Right ventricle myocardium superior (tissue), 1 donor: ENCODE data around the gene ZNF48. TPM values are rescaled to one million over a fixed set of nuclear protein-coding genes. Genes with fewer than 3 reads are reported as not detected.

Experiments
- ATAC-seq: fragments of 200-7000 bp; cut with Tn5 transposase; one replicate; pipeline ENCODE4 v1.9.1; 2020; ENCODE audit warnings: mild to moderate bottlenecking; ENCODE audit not compliant: poor library complexity
- DNase-seq: peaks from one replicate; pipeline ENCODE4 v3.0.0-alpha.2; 2020
- intact Hi-C: fragments of 100-400 bp; cut with DNase I; formaldehyde crosslinking; loops from one replicate; pipeline ENCODE4 v1.11.2; 2022
- total RNA-seq: library from RNA; stranded (reverse); fragmentation: NEBNext Ultra II Directional; extraction: Animal tissue kit (Norgen Biotek cat#: 25700); gene quantifications from one replicate; pipeline ENCODE4 v1.2.1, GENCODE V29; 2021
- donor health status: DM: no; HTN: yes; CAD: no; lungs with severe emphysema.

The ZNF48 gene
- total RNA-seq, 1 donor from 2014 or later, result 5.1 TPM

DNA sequence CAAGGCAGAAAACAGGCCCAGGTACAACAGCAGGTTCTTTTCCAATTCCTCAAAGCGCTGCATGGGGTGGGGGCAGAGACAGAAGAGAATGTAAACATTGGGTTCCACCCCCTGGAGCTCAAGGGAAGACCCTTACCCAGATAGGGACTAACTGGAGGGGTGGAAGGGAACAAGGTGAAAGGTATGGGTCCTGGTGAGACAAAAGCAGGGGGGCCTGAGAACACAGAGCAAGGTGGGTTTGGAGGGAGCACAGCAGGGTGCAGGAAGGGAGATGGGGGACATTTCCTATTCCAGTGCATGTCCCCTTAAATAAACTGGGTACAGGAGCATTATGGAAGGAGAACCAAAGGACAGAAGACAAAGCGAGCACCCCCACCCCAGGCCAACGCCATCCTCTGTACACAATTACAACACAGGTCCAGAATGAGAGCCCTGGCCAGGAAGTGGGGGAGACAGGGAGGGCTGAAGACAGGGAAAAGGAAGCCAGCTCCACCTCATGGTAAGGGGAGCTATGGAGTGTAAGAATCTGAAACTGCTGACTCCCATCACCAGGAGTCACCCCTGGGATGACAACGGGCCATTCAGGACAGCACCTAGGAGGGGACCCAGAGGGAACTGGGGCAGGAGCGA is 38.0 kb upstream of the ZNF48 start:
- DNase-seq, result peak; percentile 18
- intact Hi-C loops, result loop anchor here (10.0 kb wide), 1 partner anchor 48 kb away; the partner anchor contains the start of gene ZNF771

DNA sequence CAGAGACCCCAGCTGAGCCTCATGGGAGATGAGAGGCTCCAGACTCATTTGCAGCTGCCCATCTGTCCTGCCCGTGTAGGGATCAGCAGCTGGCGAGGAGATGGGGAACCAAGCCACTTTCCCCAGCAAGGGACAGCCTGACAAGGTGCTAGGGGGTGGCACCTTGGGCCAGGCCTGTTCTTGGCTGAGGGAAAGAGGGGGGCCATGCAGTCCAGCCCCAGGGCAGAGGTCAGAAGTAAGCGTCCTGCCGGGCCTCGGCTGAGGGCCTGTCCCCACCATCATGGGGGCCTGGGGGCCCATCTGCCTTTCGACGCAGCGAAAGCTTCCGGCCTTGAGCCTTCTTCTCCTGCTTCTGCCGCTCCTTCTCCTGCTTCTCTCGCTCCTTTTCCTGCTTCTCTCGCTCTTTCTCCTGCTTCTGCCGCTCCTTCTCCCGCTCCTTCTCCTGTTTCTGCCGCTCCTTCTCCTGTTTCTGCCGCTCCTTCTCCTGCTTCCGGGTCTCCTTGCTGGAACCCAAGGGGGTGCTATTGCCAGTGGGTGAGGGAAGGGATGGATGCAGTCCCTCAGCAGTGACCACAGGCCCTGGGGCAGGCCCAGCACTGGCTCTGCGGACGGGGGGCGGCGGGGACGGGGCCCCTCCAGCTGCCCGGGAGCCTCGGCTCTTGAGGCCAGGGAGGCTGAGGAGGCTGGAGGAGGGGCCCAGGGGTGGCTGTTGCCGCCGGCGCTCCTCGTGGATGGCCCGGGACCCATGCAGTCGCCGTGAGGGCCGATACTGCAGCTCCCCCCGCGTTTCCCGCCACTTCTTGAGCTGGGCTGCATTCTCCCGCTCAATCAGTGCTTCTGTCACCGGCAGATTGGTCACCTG is 37.3 kb upstream of the ZNF48 start:
- intact Hi-C loops, result loop anchor here (10.0 kb wide), 1 partner anchor 47 kb away; the partner anchor contains the start of gene ZNF771
- ATAC-seq (no peak), DNase-seq (peak; percentile 17)

More for the DNA sequence above, 38.0 kb upstream of the ZNF48 start:
- no peak for ATAC-seq

DNA sequence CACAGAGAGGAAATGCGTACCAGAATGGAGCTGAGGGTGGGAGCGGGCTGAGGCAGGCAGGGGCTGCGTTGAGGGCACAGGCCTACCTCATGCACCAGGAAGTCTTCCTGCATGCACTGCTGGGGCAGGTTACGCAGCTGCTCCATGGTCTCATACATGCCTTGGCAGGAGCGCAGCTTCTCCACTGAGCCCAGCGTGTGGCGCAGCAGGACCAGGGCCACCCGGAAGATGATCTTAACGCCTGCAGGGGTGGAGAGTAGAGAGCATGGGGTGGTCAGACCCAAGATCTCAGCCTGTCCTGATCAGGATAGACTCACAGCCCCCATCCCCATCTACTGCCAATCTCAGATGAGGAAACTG is 36.7 kb upstream of the ZNF48 start:
- no peak for DNase-seq
- intact Hi-C loops, result loop anchor here (10.0 kb wide), 1 partner anchor 46 kb away; the partner anchor contains the start of gene ZNF771
- no peak for ATAC-seq

DNA sequence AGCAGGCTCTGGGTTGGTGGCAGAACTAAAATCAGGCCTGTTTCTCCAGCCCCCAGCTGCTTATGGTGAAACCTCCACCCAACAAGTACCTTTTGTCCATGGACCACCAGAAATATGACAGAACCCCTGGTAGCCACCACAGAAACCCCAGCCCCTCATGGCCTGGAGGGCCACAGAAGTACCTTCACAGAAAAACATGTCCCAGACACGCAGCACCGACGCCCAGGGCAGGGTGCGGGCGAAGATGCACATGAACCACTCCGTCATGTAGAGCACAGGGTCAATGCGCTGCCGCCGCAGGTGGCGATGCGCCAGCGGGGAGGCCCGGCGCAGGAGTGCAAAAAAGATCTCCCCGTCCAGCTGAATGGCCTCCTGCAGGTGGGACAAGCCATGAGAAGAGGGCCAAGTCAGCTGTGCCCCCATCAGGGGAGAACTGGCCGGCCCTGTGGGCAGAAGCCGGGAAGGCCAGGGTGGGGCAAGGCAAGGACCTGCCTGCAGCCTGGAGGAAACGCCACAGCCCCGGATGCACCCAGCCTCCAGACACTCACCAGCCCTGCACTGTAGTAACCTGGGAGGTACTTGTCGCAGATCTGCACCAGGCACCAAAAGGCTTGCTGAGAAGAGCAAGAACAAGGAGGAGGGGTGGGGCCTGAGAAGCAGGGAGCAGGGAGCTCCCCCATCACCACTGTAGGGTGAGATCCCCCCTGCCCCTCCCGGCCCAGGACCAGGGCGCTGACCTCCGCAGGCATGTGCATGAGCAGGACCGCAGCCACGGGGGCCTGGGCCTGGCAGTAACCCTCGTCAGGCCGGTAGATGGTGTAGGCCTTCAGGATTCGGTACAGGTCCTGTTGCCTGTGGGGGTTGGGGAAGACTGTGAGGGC is 36.0 kb upstream of the ZNF48 start:
- ATAC-seq, result no peak
- DNase-seq, result no peak
- intact Hi-C loops, result loop anchor here (10.0 kb wide), 1 partner anchor 46 kb away; the partner anchor contains the start of gene ZNF771

DNA sequence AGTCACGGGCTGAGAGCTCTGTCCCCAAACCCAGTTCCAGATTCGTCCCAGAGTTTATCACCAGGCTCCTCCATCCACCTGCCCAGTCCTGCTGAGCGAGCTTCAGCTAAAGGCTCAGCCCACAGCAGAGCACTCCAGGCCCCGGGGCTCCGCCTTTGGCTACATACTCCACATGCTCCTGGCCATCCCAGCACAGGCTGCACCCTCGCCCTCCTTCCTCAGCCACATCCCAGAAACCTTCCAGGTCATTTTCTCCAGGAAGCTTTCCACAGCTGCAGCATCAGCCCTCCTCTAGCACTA is 35.4 kb upstream of the ZNF48 start:
- intact Hi-C loops, result loop anchor here (10.0 kb wide), 1 partner anchor 45 kb away; the partner anchor contains the start of gene ZNF771
- DNase-seq (no peak), ATAC-seq (no peak)

DNA sequence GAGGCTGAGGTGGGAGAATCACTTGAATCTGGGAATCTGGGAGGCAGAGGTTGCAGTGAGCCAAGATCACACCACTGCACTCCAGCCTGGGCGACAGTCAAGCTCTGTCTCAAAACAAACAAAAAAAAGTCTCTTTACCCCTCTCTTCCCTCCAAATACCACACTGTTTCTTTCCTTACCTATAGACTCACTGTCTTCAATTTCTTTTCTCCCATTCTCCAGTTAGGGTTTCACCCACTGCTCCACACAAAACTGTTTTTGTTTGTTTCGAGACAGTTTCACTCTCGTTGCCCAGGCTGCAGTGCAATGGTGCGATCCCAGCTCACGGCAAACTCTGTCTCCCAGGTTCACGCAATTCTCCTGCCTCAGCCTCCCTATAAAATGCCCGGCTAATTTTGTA is 34.0 kb upstream of the ZNF48 start:
- intact Hi-C loops, result no loop called here
- DNase-seq (no peak), ATAC-seq (no peak)

DNA sequence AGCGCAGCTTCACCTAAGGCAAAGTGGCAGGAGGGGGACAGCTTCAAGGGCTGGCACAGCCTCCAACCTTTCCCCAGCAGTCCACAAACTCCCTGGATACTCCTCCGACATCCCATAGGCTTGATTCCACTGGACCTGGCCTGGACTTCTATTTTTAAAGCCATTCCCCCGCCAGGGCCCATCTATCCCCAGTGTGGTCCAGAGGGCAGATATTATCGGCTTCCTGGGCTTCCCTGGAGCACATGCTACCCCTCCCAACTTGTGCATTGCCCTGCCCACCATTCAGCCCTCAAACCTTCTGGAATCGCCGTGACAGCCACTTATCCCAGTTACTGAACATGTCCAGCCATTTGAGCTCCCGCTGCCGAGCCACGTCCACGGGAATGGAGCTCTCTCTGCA is 30.0 kb upstream of the ZNF48 start:
- intact Hi-C loops, result no loop called here
- ATAC-seq (no peak), DNase-seq (no peak)

DNA sequence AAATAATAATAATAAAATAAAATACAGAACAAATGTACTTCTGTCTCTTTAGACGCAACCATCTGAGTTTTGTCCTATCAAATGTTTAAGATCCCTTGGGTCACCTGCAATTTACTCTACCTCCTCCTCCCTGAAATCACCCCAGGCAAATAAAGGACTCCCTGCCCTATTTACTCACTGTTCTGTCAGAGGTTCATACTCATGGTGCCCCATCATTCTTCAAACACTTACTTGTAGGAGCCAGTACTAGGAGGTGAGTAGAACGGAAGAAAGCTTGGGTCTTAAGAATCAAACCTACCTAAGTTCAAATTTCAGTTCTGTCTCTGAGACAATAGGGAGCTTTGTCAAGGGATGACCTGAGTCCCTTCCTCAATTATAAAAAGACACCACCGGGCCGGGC is 28.7 kb upstream of the ZNF48 start:
- intact Hi-C loops, result no loop called here
- no peak for DNase-seq

DNA sequence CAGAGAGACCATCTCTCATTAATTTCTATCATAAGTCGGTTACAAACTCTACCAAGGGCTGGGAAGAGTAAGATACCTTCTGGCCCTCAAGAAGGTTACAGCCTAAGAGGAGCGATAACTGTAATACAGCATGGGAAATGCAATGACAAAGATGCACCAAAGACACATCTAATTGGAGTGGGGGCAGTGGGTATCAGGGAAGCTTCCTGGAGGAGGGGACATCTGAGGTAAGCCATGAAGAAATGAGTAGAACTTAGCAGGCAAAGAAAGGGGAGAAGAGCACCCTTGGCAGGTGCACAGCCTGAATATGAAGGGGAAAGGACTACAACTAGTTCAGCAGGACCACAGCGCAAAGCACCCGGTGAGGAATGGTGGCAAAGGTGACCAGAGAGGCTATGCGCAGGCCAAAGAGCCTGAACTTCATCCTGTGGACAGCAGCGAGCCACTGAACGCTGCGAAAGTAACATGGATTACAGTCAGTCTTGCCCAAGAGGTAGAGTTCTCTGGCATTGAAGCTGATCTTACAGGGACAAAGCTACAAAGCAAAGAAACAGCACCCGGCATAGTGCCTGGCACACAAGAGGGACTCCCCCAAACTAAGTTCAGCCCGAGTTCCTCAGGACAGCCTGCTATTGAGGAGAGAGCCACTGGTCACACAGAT is 27.7 kb upstream of the ZNF48 start:
- ATAC-seq (no peak), DNase-seq (no peak)
- intact Hi-C loops, result no loop called here

More for the DNA sequence above, 28.7 kb upstream of the ZNF48 start:
- no peak for ATAC-seq

DNA sequence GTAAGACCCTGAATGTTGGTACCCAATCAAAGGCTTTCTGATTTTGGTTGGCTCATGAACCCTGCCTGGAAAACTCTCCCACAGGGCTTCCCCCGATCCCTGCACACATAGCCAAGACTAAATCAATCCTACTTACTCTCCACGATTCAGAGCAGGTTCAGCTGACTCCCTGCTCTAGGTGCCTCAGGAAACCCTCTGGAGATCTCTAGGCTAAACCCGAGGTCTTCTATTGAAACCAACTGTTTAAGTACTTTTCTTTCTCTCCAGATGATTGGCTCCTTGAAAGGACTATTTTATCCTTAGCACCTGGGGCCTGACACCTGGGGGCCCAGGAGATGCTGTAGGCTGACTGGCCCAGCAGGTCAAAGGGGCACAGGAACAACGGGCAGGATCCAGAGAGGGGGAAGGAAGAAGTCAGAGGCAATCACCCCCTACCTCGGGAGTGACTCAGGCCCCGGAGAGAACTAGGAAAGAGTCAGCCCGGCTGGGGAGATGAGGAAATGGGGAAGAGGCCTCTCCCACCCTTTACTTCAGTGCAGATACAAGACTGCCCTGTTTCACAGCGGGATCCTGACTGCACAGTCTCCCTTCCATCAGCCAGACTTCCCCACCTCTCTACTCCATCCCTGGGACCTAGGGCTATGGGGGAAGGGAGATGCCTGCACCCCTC is 27.0 kb upstream of the ZNF48 start:
- DNase-seq (no peak), ATAC-seq (no peak)
- intact Hi-C loops, result no loop called here

DNA sequence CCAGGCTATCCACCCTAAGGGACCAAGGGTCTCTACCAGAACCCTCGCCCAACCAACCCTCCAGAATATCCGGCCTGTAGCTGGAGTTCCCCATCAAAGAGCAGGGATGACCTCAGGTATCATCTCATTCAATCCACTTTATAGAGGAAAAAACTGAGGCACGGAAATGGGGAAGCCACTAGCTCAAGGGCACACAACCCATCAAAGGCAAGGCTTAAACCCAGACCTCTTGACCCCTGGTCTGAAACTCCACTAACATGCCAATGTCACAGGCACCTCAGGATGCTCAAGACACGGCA is 26.5 kb upstream of the ZNF48 start:
- DNase-seq (no peak), ATAC-seq (no peak)
- intact Hi-C loops, result no loop called here

DNA sequence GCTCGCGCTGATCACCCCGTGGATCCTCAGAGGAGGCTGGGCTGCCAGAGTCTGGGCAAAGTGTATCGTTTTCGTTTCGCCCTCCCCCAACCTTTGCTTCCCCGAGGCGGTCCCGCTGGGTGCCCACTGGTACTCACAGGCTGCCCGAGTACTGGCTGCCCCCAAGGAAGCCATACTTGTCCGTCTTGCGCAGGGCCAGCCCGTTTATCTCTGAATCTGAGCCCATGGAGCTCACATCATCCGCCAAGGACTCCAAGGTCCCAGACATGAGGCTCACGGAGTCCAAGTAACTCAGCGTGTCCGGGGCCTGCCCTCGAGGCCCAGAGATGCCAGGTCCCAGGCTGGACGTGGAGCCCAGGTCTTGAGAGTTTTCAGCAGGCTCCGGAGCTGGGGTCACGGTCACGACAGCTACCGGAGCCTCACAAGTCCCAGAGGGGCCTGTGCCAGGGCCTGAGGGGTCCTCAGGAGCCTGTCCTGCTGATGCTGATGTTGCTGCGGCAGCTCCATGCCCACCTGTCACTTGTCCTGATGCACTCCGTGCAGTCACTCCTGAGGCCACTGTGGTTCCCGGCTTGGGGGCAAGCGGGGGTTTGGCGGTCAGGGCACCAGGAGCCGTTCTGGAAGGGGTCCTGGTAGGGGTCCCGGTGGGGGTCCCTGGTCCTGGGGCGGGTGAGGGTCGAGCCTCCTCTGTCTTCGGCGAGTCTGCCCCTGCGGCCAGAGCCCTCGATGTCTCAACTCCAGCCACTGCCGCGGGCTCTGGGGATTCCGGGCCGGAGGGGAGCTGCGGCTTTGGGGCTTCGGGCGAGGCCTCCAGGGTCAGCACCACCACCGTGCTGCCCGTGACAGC is 25.9 kb upstream of the ZNF48 start:
- intact Hi-C loops, result no loop called here
- DNase-seq (no peak), ATAC-seq (no peak)

DNA sequence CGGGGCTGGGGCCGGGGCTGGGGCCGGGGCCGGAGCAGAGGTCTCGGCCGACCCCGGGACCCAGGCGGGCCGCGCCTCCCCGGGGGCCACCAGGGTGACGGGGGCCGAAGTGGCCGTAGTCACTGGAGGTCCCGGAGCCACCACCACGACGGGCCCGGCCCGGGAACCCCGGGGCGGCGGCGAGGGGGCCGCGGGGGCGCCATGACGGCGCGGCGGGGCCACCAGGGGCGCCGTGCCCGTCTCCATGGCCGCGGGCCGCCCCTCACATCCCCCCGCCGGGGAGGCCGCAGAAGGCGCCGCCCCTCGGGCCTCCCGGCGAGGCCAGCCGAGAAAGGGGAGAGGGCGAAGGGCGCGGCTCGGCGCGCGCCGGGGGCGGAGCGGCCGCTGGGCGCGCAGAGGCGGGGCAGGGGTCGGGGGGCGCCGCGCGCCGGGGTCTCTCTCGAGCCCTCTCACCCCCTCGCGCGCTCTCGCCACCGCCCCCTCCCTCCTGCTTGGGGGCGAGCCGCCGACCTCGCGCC is 25.2 kb upstream of the ZNF48 start:
- DNase-seq (no peak), ATAC-seq (no peak)
- intact Hi-C loops, result no loop called here

DNA sequence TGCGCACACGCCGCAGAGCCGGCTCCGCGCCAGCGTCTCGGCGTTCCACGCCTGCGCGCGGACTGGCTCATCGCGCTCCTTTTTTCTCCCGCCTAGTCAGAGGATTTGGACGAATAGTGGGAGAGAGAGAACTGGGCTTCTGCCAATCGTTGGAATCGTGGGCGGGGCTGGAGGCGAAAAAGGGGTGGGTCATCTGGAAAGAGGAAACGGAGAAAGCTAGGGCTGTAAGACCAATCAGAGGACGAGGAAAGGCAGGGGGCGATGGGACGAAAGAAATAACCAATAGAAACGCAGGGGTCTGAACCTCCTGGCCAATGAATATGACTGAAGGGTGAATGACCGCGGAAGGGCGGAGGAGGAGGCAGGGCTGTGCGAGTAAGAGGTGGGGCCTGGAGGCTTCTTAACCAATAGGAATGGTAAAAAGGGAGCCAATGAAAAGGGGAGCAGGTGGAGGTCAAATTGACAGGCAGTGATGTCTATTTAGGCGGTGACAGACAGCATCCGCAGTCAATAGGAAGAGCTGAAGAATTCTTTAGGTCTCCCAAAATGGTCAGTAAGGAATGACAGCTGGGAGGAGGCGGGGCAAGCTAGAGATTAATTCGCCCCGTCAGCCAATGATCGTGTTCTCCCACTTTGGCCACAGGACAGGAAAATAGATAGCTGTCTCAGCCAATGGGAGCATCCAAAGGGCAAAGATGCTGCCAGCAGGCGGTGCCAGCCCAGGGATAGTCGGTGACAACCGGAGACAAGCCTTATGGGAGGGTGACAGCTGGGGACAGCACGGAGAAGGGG is 24.6 kb upstream of the ZNF48 start, which contains the start of gene TBC1D10B:
TSS of gene TBC1D10B (minus strand) at position 39 of the 792 bp plus-strand sequence. CDS start 311 bp downstream, outside the sequence.
- DNase-seq (peak; percentile 97), ATAC-seq (peak; percentile 88)
- intact Hi-C loops, result no loop called here

DNA sequence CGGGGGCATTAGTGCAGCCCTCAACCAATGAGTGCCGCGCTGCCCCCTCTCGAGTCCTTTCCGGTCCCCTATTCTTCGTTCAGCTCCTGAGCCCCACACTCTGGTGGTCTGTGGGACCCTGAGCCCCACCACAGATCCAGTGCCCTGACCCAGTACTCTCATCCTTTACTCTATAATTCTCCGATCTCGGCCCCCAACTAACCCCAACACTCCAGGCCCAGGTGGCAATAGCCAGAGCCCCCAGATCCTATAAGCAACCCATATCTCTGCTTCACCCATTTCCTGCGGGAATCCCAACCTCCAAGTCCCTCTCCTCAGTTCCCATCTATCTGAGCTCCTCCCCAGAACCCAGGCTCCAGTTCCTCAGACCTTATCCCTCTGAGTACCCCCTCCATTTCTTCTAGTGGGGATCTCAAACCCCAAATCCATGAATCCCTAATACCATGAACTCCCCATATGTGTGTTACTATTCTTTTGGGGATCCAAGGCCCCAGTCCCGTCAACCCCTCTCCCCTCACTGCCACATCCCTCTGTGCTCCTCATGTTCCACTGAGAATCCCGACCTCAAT is 23.9 kb upstream of the ZNF48 start:
- no peak for DNase-seq
- intact Hi-C loops, result no loop called here
- no peak for ATAC-seq

DNA sequence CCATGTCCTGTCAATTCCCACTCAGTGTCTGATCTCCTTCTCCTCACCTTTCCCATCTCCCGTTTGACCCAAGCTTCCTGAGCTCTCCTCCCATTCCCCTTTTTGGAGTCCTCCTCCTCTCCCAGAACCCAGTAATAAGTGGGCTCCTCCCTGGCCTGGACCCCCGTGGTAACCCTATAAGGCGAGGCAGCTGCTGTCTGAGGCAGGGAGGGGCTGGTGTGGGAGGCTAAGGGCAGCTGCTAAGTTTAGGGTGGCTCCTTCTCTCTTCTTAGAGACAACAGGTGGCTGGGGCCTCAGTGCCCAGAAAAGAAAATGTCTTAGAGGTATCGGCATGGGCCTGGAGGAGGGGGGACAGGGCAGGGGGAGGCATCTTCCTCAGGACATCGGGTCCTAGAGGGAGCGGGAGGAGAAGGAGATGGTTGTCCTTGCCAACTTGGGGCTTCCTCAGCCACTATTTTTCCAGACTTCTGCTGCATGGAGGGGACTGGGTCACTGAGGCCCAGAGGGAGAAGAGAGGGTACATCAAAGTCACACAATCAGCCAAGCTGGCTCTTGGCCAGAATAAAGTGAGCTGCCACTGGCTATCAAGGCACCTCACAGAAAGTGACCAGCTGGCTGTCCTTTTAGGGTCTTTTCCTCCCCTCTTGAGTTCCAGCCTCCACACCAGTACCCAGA is 23.0 kb upstream of the ZNF48 start:
- intact Hi-C loops, result no loop called here
- DNase-seq, result no peak
- ATAC-seq, result no peak
